ENCODE measurements around the gene RGL3. TPM values are rescaled to one million over a fixed set of nuclear protein-coding genes. Genes with fewer than 3 reads are reported as not detected.
A peak's percentile ranks its signal among the peaks of the same experiment; 100 is the strongest.

Gene RGL3
- polyA plus RNA-seq, 1 of the 3 experiments (the other 2 are of a cell fraction) = 13.3 TPM

DNA sequence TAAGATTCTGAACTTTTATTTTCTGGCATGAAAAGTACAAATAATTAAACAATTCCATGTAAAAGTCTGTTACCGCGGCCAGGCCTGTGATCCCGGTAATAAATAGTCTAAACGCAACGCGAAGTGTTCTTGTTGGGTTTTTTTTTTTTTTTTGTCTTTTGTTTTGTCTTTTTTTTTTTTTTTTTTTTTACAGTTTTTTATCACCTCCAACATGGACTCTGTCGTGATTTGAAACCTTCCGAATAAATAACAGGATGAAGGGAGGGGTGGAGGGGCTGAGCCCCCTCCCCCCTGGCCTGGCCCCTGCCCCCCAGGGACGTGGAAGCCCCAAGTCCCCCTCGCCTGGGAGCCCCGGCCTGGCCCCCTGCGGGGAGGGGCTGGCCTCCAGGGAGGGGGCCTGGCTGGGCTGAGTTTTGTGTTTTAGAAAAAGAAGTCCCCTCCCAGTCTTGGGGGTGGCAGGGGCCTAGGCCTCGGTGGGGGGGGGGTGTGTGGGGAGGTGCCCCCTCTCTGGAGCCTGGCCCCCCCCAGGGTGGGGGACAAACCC lies 32.3 kb upstream of the RGL3 start:
- CTCF ChIA-PET = interaction anchor here (0.8 to 4.2 kb wide), 7 partner anchors 10 to 71 kb away, joined by 3 to 18 read pairs (median 6); partner anchors contain the start of gene EPOR
- H3K27ac ChIP-seq (ENCODE audit: low read depth in 2 of 2, low read length in 1 of 2) = no peak overlapping the region
- H3K9ac ChIP-seq = no peak overlapping the region
- H3K4me3 ChIP-seq (ENCODE audit: low read depth in 2 of 2, low read length in 1 of 2) = no peak overlapping the region
- H3K4me2 ChIP-seq = no peak overlapping the region
- no peaks in the 10 kb centered on the region for H3K79me2 ChIP-seq (ENCODE audit: insufficient read depth)
- H3K9me3 ChIP-seq = no peaks in the 10 kb centered on the region
- POLR2A ChIA-PET = interaction anchor here (1.1 kb wide), 1 partner anchor 30 kb away, joined by 4 read pairs; the partner anchor contains the start of gene ELAVL3
- H4K20me1 ChIP-seq (ENCODE audit: insufficient read depth) = no peaks in the 10 kb centered on the region
- no peaks in the 10 kb centered on the region for H3K27me3 ChIP-seq (ENCODE audit: insufficient read depth)
- peaks cover 8 to 27% of the 10 kb centered on the region in 2 experiments for H3K36me3 ChIP-seq (replicated peaks in 1 of 2; ENCODE audit: control insufficient read depth in 1 of 2, insufficient read depth in 2 of 2, low read length in 1 of 2)
- WGBS (ENCODE audit: low lambda C conversion rate) = 72% methylated on average over 10 of the region's 13 CpGs
- H3K4me1 ChIP-seq (ENCODE audit: control insufficient read depth in 1 of 2, insufficient read depth in 2 of 2, low read depth in 1 of 2, low read length in 1 of 2) = no peaks in the 10 kb centered on the region
- TF ChIP-seq JUND (IDR thresholded peaks at IDR 0.05) = no peak
- 0 out of 2 replicates have a peak, but pooled peaks have one; percentile 5 for TF ChIP-seq POLR2AphosphoS5 (IDR thresholded peaks at IDR 0.05; ENCODE audit: low read depth, low read length)
- peak; percentile 58 for DNase-seq
- H2AFZ ChIP-seq (ENCODE audit: low read depth) = no peak overlapping the region
- peaks cover 9% of the 10 kb centered on the region for H3F3A ChIP-seq (replicated peaks; ENCODE audit: insufficient read depth)
- no peaks in the 10 kb centered on the region for H3K9me2 ChIP-seq

- Histone ChIP-seq H3K79me2 (ENCODE audit: insufficient read depth) (no peaks in the 10 kb centered on the region), H2AFZ (ENCODE audit: low read depth) (no peak overlapping the region), H3K27me3 (ENCODE audit: insufficient read depth) (no peaks in the 10 kb centered on the region), H3K4me2 (no peak overlapping the region), H3K9me3 (no peaks in the 10 kb centered on the region), H3K36me3 (replicated peaks in 1 of 2; ENCODE audit: control insufficient read depth in 1 of 2, insufficient read depth in 2 of 2, low read length in 1 of 2) (peaks cover 8 to 27% of the 10 kb centered on the region in 2 experiments), H3K4me3 (ENCODE audit: low read depth in 2 of 2, low read length in 1 of 2) (no peak overlapping the region), H3K27ac (ENCODE audit: low read depth in 2 of 2, low read length in 1 of 2) (no peak overlapping the region; a peak in 1 of 4 replicates), H3K4me1 (ENCODE audit: control insufficient read depth in 1 of 2, insufficient read depth in 2 of 2, low read depth in 1 of 2, low read length in 1 of 2) (no peaks in the 10 kb centered on the region), H3F3A (replicated peaks; ENCODE audit: insufficient read depth) (peaks cover 9% of the 10 kb centered on the region), H3K9me2 (no peaks in the 10 kb centered on the region), H3K9ac (no peak overlapping the region), H4K20me1 (ENCODE audit: insufficient read depth) (no peaks in the 10 kb centered on the region)
- peak; percentile 59 for DNase-seq
- TF ChIP-seq SIN3A (IDR thresholded peaks at IDR 0.05; ENCODE audit: borderline replicate concordance, low read depth, low read length) (no peak), POLR2AphosphoS5 (IDR thresholded peaks at IDR 0.05; ENCODE audit: low read depth, low read length) (peak; percentile 41; the same call in 1 of the 2 replicates)
- ChIA-PET POLR2A (interaction anchor here (0.6 to 1.1 kb wide), 2 partner anchors 30 to 121 kb away, joined by 3 to 4 read pairs; partner anchors contain the start of gene ELAVL3), CTCF (interaction anchor here (0.7 to 4.2 kb wide), 5 partner anchors 9 to 73 kb away, joined by 3 to 18 read pairs (median 4); partner anchors contain the start of gene EPOR)
- 98% methylated on average over 17 of the region's 21 CpGs for WGBS (ENCODE audit: low lambda C conversion rate)
Measured at GRCh38 chr19:11450570-11451326, 31.6 kb upstream of the RGL3 start.

DNA sequence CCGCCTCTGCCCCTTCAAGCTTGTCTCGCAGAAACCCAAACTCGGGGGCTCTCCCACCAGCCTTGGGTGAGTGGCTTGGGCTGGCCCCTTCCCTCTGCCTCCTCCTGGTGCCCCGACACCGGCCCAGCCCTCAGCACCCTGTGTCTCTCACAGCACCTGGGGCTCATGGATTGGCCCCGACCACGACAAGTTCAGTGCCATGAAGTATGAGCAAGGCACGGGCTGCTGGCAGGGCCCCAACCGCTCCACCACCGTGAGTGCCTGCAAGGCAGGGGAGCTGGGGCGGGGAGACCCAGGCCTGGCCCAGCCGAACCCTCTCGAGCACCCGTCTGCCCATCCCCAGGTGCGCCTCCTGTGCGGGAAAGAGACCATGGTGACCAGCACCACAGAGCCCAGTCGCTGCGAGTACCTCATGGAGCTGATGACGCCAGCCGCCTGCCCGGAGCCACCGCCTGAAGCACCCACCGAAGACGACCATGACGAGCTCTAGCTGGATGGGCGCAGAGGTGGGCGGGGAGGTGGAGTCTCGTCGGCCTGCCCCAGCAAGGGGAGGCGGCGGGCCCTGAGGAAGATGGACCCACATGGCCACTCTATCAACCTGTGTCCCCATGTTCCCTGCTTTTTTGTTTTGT lies 29.9 kb upstream of the RGL3 start:
- Histone ChIP-seq H3K4me2 (no peak overlapping the region), H3K9me3 (no peaks in the 10 kb centered on the region), H3K4me1 (ENCODE audit: control insufficient read depth in 1 of 2, insufficient read depth in 2 of 2, low read depth in 1 of 2, low read length in 1 of 2) (no peaks in the 10 kb centered on the region), H3K27ac (ENCODE audit: low read depth in 2 of 2, low read length in 1 of 2) (no peak overlapping the region), H3F3A (replicated peaks; ENCODE audit: insufficient read depth) (peaks cover 9% of the 10 kb centered on the region), H4K20me1 (ENCODE audit: insufficient read depth) (no peaks in the 10 kb centered on the region), H3K27me3 (ENCODE audit: insufficient read depth) (no peaks in the 10 kb centered on the region), H3K9ac (no peak overlapping the region), H2AFZ (ENCODE audit: low read depth) (no peak overlapping the region), H3K4me3 (ENCODE audit: low read depth in 2 of 2, low read length in 1 of 2) (no peak overlapping the region), H3K79me2 (ENCODE audit: insufficient read depth) (no peaks in the 10 kb centered on the region), H3K36me3 (replicated peaks in 1 of 2; ENCODE audit: control insufficient read depth in 1 of 2, insufficient read depth in 2 of 2, low read length in 1 of 2) (peaks cover 8 to 35% of the 10 kb centered on the region in 2 experiments), H3K9me2 (no peaks in the 10 kb centered on the region)
- ChIA-PET POLR2A (interaction anchor here (0.6 to 1.7 kb wide), 4 partner anchors 7 to 74 kb away, joined by 3 to 7 read pairs (median 3); no protein-coding TSS in a partner anchor), CTCF (interaction anchor here (1.0 to 4.2 kb wide), 8 partner anchors 12 to 251 kb away, joined by 3 to 36 read pairs (median 5); no protein-coding TSS in a partner anchor)
- WGBS (ENCODE audit: low lambda C conversion rate) = 89% methylated on average over 22 of the region's 31 CpGs
- peak; percentile 30 for DNase-seq
- TF ChIP-seq RCOR1 (IDR thresholded peaks at IDR 0.05; ENCODE audit: low read length) (no peak), RAD21 (IDR thresholded peaks at IDR 0.05; ENCODE audit: low read length) (no peak), MEF2A (IDR thresholded peaks at IDR 0.05; ENCODE audit: borderline replicate concordance, low read depth) (no peak), GABPA (IDR thresholded peaks at IDR 0.05; ENCODE audit: low read depth) (no peak), YY1 (IDR thresholded peaks at IDR 0.05; ENCODE audit: low read depth) (no peak), JUND (IDR thresholded peaks at IDR 0.05) (no peak), RFX5 (IDR thresholded peaks at IDR 0.05; ENCODE audit: low read length) (no peak), TAF1 (IDR thresholded peaks at IDR 0.05; ENCODE audit: borderline replicate concordance, low read depth, low read length) (no peak), FOSL2 (IDR thresholded peaks at IDR 0.05; ENCODE audit: borderline replicate concordance, low read depth) (no peak), SIN3A (IDR thresholded peaks at IDR 0.05; ENCODE audit: borderline replicate concordance, low read depth, low read length) (no peak), RXRA (IDR thresholded peaks at IDR 0.05; ENCODE audit: borderline replicate concordance, low read depth) (no peak), FOXJ3 (CRISPR knock-in tag; IDR thresholded peaks at IDR 0.05) (no peak), EP300 (IDR thresholded peaks at IDR 0.05; ENCODE audit: borderline replicate concordance in 1 of 2, low read depth in 1 of 2, low read length in 1 of 2) (no peak), CHD2 (IDR thresholded peaks at IDR 0.05; ENCODE audit: low read length, partially characterized antibody) (no peak)
- TF ChIP-seq, protein P1, sequence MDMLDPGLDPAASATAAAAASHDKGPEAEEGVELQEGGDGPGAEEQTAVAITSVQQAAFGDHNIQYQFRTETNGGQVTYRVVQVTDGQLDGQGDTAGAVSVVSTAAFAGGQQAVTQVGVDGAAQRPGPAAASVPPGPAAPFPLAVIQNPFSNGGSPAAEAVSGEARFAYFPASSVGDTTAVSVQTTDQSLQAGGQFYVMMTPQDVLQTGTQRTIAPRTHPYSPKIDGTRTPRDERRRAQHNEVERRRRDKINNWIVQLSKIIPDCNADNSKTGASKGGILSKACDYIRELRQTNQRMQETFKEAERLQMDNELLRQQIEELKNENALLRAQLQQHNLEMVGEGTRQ (IDR thresholded peaks at IDR 0.05; ENCODE audit: borderline replicate concordance, low read depth, low read length) = no peak
- TF ChIP-seq, protein P2, sequence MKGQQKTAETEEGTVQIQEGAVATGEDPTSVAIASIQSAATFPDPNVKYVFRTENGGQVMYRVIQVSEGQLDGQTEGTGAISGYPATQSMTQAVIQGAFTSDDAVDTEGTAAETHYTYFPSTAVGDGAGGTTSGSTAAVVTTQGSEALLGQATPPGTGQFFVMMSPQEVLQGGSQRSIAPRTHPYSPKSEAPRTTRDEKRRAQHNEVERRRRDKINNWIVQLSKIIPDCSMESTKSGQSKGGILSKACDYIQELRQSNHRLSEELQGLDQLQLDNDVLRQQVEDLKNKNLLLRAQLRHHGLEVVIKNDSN (IDR thresholded peaks at IDR 0.05; ENCODE audit: borderline replicate concordance, low read depth) = no peak
